HepG2 (cell line): ENCODE results near the gene PIK3R3. TPM values are rescaled to one million over a fixed set of nuclear protein-coding genes. Genes with fewer than 3 reads are reported as not detected.

Experiments used
- ATAC-seq: fragments of 200-7000 bp; cut with Tn5 transposase; 3 replicates; pipeline ENCODE4 v1.9.1; 2020; ENCODE audit warnings: mild to moderate bottlenecking, moderate library complexity
- BruUV-seq: library from RNA; stranded (reverse); fragments of 400-500 nt; replicated peaks from 2 replicates; lab custom pipeline; 2021; lab: Mats Ljungman, UMichigan
- CTCF ChIA-PET: fragments of 300-600 bp; formaldehyde crosslinking; extraction: SDS; loops from one replicate; lab custom pipeline; 2021; ENCODE audit warnings: low total read pairs, inconsistent platforms, low intra/inter-chr PET ratio; lab: Yijun Ruan, JAX
- POLR2A ChIA-PET: fragments of 350-600 bp; sonication (Branson Sonifier 250); formaldehyde crosslinking; loops from one replicate; lab custom pipeline; 2020; ENCODE audit warnings: antibody characterized with exemption, inconsistent platforms; lab: Yijun Ruan, JAX
- DNase-seq: peaks from one replicate; pipeline ENCODE4 v3.0.0-alpha.2; 2015; ENCODE audit warnings: low spot score
- FAIRE-seq: peaks from 3 replicates; lab custom pipeline; 2011; peaks lifted over from hg19 to GRCh38; lab: Jason Lieb, UNC
- H2AFZ ChIP-seq: one replicate; pipeline ENCODE4 v1.6.1; 2011; ENCODE audit warnings: low read length, inconsistent platforms
- H3K27ac ChIP-seq: fragments of 300-600 bp; 3 replicates; pipeline ENCODE4 v1.8.0; 2011; ENCODE audit warnings: mixed run types, mild to moderate bottlenecking, mixed read lengths, low read length, inconsistent platforms; ENCODE audit not compliant: insufficient read depth; ENCODE audit errors: extremely low read length
- H3K27me3 ChIP-seq, 2 experiments: fragments of 200-600 bp in 1 of 2; 2 replicates in 1 of 2; 3 replicates in 1 of 2; pipeline versions ENCODE4 v1.6.0 to v1.8.0; 2011; ENCODE audit warnings: low read length in 2 of 2, mild to moderate bottlenecking in 2 of 2, moderate library complexity in 2 of 2, inconsistent platforms in 1 of 2; ENCODE audit not compliant: insufficient read depth in 2 of 2, control insufficient read depth in 1 of 2
- H3K36me3 ChIP-seq, 2 experiments: fragments of 200-600 bp in 1 of 2; replicated peaks in 1 of 2; 2 replicates in 1 of 2; 3 replicates in 1 of 2; pipeline versions ENCODE4 v1.5.1 to v1.8.0; 2011; ENCODE audit warnings: low read length in 2 of 2, inconsistent platforms in 1 of 2; ENCODE audit not compliant: insufficient read depth in 2 of 2, control insufficient read depth in 1 of 2
- H3K4me1 ChIP-seq: 2 replicates; pipeline ENCODE4 v1.5.1; 2012; ENCODE audit warnings: low read length, inconsistent platforms; ENCODE audit not compliant: insufficient read depth
- H3K4me2 ChIP-seq: 2 replicates; pipeline ENCODE4 v1.6.0; 2011; ENCODE audit warnings: low read depth, low read length, inconsistent platforms
- H3K4me3 ChIP-seq, 3 experiments: fragments of 200-600 bp in 1 of 3; sonication (generic), shearing (Covaris generic) in 1 of 3; replicated peaks in 1 of 3; 2 replicates each; pipeline ENCODE4 v1.5.1; 2011 to 2016; ENCODE audit warnings: low read length in 3 of 3, inconsistent platforms in 2 of 3, low read depth in 2 of 3, mild to moderate bottlenecking in 2 of 3, control low read depth in 1 of 3, mixed read lengths in 1 of 3; ENCODE audit not compliant: insufficient read depth in 1 of 3
- H3K79me2 ChIP-seq: one replicate; pipeline ENCODE4 v1.6.1; 2011; ENCODE audit warnings: low read length, inconsistent platforms; ENCODE audit not compliant: insufficient read depth
- H3K9ac ChIP-seq: 2 replicates; pipeline ENCODE4 v1.6.0; 2011; ENCODE audit warnings: mild to moderate bottlenecking, low read depth, low read length, inconsistent platforms; ENCODE audit not compliant: insufficient read depth
- H3K9me3 ChIP-seq: 2 replicates; pipeline ENCODE4 v1.5.1; 2012; ENCODE audit warnings: mild to moderate bottlenecking, low read length
- H4K20me1 ChIP-seq: 2 replicates; pipeline ENCODE4 v1.6.0; 2011; ENCODE audit warnings: inconsistent platforms, mild to moderate bottlenecking, low read length, moderate library complexity; ENCODE audit not compliant: insufficient read depth
- CEBPZ ChIP-seq: IDR thresholded peaks from 2 replicates; pipeline ENCODE4 v1.6.1; 2012; ENCODE audit warnings: low read length, improper control_type of control experiment
- FOXM1 ChIP-seq: sonication (generic); formaldehyde crosslinking; IDR thresholded peaks from 2 replicates; pipeline ENCODE4 v1.5.0; 2020; ENCODE audit warnings: missing genetic modification reagents
- KLF11 ChIP-seq: IDR thresholded peaks from 2 replicates; pipeline ENCODE4 v1.6.1; 2016; ENCODE audit warnings: missing compliant biosample characterization
- NFIB ChIP-seq: sonication (generic); formaldehyde crosslinking; IDR thresholded peaks from 2 replicates; pipeline ENCODE4 v1.9.0; 2021; ENCODE audit warnings: missing genetic modification reagents, mild to moderate bottlenecking, borderline replicate concordance
- RAD51 ChIP-seq: fragments of 450-650 bp; IDR thresholded peaks from 2 replicates; pipeline ENCODE4 v1.6.1; 2016; ENCODE audit warnings: borderline replicate concordance
- RARG ChIP-seq: sonication (generic); formaldehyde crosslinking; IDR thresholded peaks from 2 replicates; pipeline ENCODE4 v1.4.0; 2020; ENCODE audit warnings: low read depth, mild to moderate bottlenecking, missing genetic modification reagents
- RBM22 ChIP-seq: fragments of 200-400 bp; formaldehyde crosslinking; optimal IDR thresholded peaks from 2 replicates; pipeline ENCODE3; 2017; ENCODE audit warnings: mild to moderate bottlenecking, low read length, moderate library complexity
- RNF2 ChIP-seq: fragments of 450-650 bp; conservative IDR thresholded peaks from 2 replicates; pipeline ENCODE4 v1.6.1; 2016; ENCODE audit warnings: low read depth
- RXRB ChIP-seq: IDR thresholded peaks from 2 replicates; pipeline ENCODE4 v1.6.1; 2016; ENCODE audit warnings: borderline replicate concordance, missing genetic modification reagents, missing compliant biosample characterization
- TP53 ChIP-seq: sonication (generic); formaldehyde crosslinking; conservative IDR thresholded peaks from 2 replicates; pipeline ENCODE4 v1.4.0; 2020; ENCODE audit warnings: missing genetic modification reagents
- ZBTB46 ChIP-seq: sonication (generic); formaldehyde crosslinking; IDR thresholded peaks from 2 replicates; pipeline ENCODE4 v1.4.0; 2020; ENCODE audit warnings: mild to moderate bottlenecking, missing genetic modification reagents, borderline replicate concordance
- ZNF234 ChIP-seq: sonication (generic); formaldehyde crosslinking; conservative IDR thresholded peaks from 2 replicates; pipeline ENCODE4 v1.5.1; 2020; ENCODE audit warnings: mild to moderate bottlenecking, missing genetic modification reagents
- ZNF564 ChIP-seq: sonication (generic); formaldehyde crosslinking; IDR thresholded peaks from 2 replicates; pipeline ENCODE4 v1.8.1; 2023; ENCODE audit warnings: mild to moderate bottlenecking, missing genetic modification reagents
- WGBS: methylation state at CpG from one replicate; pipeline ENCODE4 v1.1.6; 2017; ENCODE audit warnings: low lambda C conversion rate; 5-methylcytosine and 5-hydroxymethylcytosine counted together
- in situ Hi-C: cut with HindIII; loops from 2 replicates; pipeline ENCODE4 v1.10.0; 2017; ENCODE audit warnings: low pct_unique_long_range_greater_than_20kb; ENCODE audit not compliant: extremely low pct_ligation_motif_present
- intact Hi-C: fragments of 100-400 bp; cut with micrococcal nuclease; formaldehyde crosslinking; loops from one replicate; pipeline ENCODE4 v1.10.0; 2022; ENCODE audit not compliant: unreplicated experiment
- polyA plus RNA-seq, 8 experiments: library from polyadenylated mRNA; depleted of rRNA in 3 of 8; stranded (reverse) in 7 of 8; unstranded in 1 of 8; fragments of >200 nt; fragmentation: Illumina TruSeq in 4 of 8; extraction: Trizol in 4 of 8; gene quantifications; 2 replicates each; pipeline versions ENCODE4 v1.2.1 to v1.2.3, GENCODE V29; 2011 to 2016; ENCODE audit warnings: low read depth in 4 of 8, missing spikeins in 1 of 8, mixed read lengths in 1 of 8; ENCODE audit not compliant: insufficient read depth in 1 of 8
- total RNA-seq, 5 experiments: library from RNA; depleted of rRNA; stranded (reverse); fragments of >200 nt; fragmentation: Illumina TruSeq; extraction: Trizol; gene quantifications; 2 replicates each; pipeline ENCODE4 v1.2.3, GENCODE V29; 2016; ENCODE audit warnings: low read depth in 1 of 5
- TF ChIP-seq, protein P1 (sequence below): sonication (generic); formaldehyde crosslinking; IDR thresholded peaks from 2 replicates; pipeline ENCODE4 v1.4.0; 2020; ENCODE audit warnings: missing genetic modification reagents, borderline replicate concordance

PIK3R3 gene
- total and polyA plus RNA-seq, 2 of the 13 experiments (the other 11 are each of a cell fraction or from before 2014, with no cell fraction given): 0.37 to 6.9 TPM

GRCh38 chr1:46087891-46088290 is 44.5 kb downstream of the PIK3R3 start:
- TF ChIP-seq ZNF234 (CRISPR knock-in tag): no peak
- TF ChIP-seq RARG: no peak
- TF ChIP-seq RBM22: no peak
- TF ChIP-seq RXRB (CRISPR knock-in tag): no peak
- TF ChIP-seq ZNF564 (CRISPR knock-in tag): no peak
- no peak for TF ChIP-seq RNF2
- TF ChIP-seq RAD51: no peak
- no peak for TF ChIP-seq FOXM1 (CRISPR knock-in tag)
- TF ChIP-seq ZBTB46 (CRISPR knock-in tag): no peak
- TF ChIP-seq CEBPZ: no peak
- no peak for TF ChIP-seq KLF11
- no peak for TF ChIP-seq NFIB (CRISPR knock-in tag)
- TF ChIP-seq, protein P1, sequence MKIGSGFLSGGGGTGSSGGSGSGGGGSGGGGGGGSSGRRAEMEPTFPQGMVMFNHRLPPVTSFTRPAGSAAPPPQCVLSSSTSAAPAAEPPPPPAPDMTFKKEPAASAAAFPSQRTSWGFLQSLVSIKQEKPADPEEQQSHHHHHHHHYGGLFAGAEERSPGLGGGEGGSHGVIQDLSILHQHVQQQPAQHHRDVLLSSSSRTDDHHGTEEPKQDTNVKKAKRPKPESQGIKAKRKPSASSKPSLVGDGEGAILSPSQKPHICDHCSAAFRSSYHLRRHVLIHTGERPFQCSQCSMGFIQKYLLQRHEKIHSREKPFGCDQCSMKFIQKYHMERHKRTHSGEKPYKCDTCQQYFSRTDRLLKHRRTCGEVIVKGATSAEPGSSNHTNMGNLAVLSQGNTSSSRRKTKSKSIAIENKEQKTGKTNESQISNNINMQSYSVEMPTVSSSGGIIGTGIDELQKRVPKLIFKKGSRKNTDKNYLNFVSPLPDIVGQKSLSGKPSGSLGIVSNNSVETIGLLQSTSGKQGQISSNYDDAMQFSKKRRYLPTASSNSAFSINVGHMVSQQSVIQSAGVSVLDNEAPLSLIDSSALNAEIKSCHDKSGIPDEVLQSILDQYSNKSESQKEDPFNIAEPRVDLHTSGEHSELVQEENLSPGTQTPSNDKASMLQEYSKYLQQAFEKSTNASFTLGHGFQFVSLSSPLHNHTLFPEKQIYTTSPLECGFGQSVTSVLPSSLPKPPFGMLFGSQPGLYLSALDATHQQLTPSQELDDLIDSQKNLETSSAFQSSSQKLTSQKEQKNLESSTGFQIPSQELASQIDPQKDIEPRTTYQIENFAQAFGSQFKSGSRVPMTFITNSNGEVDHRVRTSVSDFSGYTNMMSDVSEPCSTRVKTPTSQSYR (CRISPR knock-in tag): no peak
- TF ChIP-seq TP53: no peak
- no peaks in the 10 kb centered on the region for H3K79me2 ChIP-seq
- POLR2A ChIA-PET: no interaction called here
- FAIRE-seq (no peak), DNase-seq (no peak), ATAC-seq (no peak)
- BruUV-seq: no TSS peak
- no peaks in the 10 kb centered on the region for H3K9me3 ChIP-seq
- no peaks in the 10 kb centered on the region for H3K4me1 ChIP-seq
- no peak overlapping the region for H2AFZ ChIP-seq
- H3K36me3 ChIP-seq: no peaks in the 10 kb centered on the region
- H3K27ac ChIP-seq: no peak overlapping the region
- no peak overlapping the region for H3K4me2 ChIP-seq
- H3K4me3 ChIP-seq: no peak overlapping the region
- CTCF ChIA-PET: no interaction called here
- WGBS: 95% methylated on average over 1 of the region's 1 CpG
- no peak overlapping the region for H3K9ac ChIP-seq
- in situ Hi-C loops: no loop called here
- H4K20me1 ChIP-seq: no peaks in the 10 kb centered on the region
- intact Hi-C loops: no loop called here
- no peaks in the 10 kb centered on the region for H3K27me3 ChIP-seq
